PC-3 (cell line): Measurements from ENCODE around the gene OPRM1. TPM values are rescaled to one million over a fixed set of nuclear protein-coding genes. Genes with fewer than 3 reads are reported as not detected.
"Not testable (repeated sequence)": the region's sequence is repeated elsewhere in the genome, so short reads cannot be mapped to it uniquely, and the experiment has no call there.

Experiments
- ATAC-seq: fragments of 200-7000 bp; cut with Tn5 transposase; 2 replicates; pipeline ENCODE4 v1.9.1; 2020; ENCODE audit warnings: mild to moderate bottlenecking, moderate library complexity
- BruUV-seq: library from RNA; stranded (reverse); fragments of 400-500 nt; replicated peaks from 2 replicates; lab custom pipeline; 2021; lab: Mats Ljungman, UMichigan
- CTCF ChIA-PET: fragments of 300-600 bp; sonication (Branson Sonifier 250); formaldehyde crosslinking; loops from one replicate; lab custom pipeline; 2022; ENCODE audit warnings: antibody characterized with exemption; lab: Charles Lee
- POLR2A ChIA-PET: fragments of 300-600 bp; sonication (Branson Sonifier 250); formaldehyde crosslinking; loops from one replicate; lab custom pipeline; 2022; ENCODE audit warnings: antibody characterized with exemption; ENCODE audit not compliant: unreplicated experiment; lab: Charles Lee
- DNase-seq: peaks from one replicate; pipeline ENCODE4 v3.0.0-alpha.2; 2015
- H2AFZ ChIP-seq: fragments of 300-600 bp; sonication (generic); 2 replicates; pipeline ENCODE4 v1.6.0; 2016; ENCODE audit warnings: antibody characterized with exemption, low read length
- H3F3A ChIP-seq: fragments of 300-600 bp; sonication (generic); one replicate; pipeline ENCODE4 v1.6.0; 2017; ENCODE audit warnings: antibody characterized with exemption, low read length, control low read depth, mild to moderate bottlenecking; ENCODE audit not compliant: unreplicated experiment
- H3K27ac ChIP-seq: fragments of 300-600 bp; sonication (generic); 2 replicates; pipeline ENCODE4 v1.5.1; 2016; ENCODE audit warnings: mild to moderate bottlenecking, low read length
- H3K27me3 ChIP-seq: fragments of 300-600 bp; sonication (generic); 2 replicates; pipeline ENCODE4 v1.6.1; 2016; ENCODE audit warnings: low read length, mixed read lengths
- H3K36me3 ChIP-seq: fragments of 300-600 bp; sonication (generic); 2 replicates; pipeline ENCODE4 v1.6.1; 2016; ENCODE audit warnings: low read depth, mixed run types, low read length, mixed read lengths
- H3K4me1 ChIP-seq: fragments of 300-600 bp; sonication (generic); 2 replicates; pipeline ENCODE4 v1.5.1; 2016; ENCODE audit warnings: low read length; ENCODE audit not compliant: insufficient read depth
- H3K4me2 ChIP-seq: fragments of 300-600 bp; sonication (generic); 2 replicates; pipeline ENCODE4 v1.6.0; 2016; ENCODE audit warnings: low read length
- H3K4me3 ChIP-seq: fragments of 300-600 bp; sonication (generic); 2 replicates; pipeline ENCODE4 v1.5.1; 2016; ENCODE audit warnings: mild to moderate bottlenecking, low read length, mixed read lengths
- H3K79me2 ChIP-seq: fragments of 300-600 bp; sonication (generic); 2 replicates; pipeline ENCODE4 v1.6.1; 2017; ENCODE audit warnings: low read length, mixed read lengths
- H3K9ac ChIP-seq: fragments of 300-600 bp; sonication (generic); 2 replicates; pipeline ENCODE4 v1.6.0; 2016; ENCODE audit warnings: mild to moderate bottlenecking, low read length
- H3K9me2 ChIP-seq: fragments of 300-600 bp; sonication (generic); replicated peaks from 2 replicates; pipeline ENCODE4 v1.6.1; 2016; ENCODE audit warnings: mixed run types, low read length, mixed read lengths
- H3K9me3 ChIP-seq: fragments of 300-600 bp; sonication (generic); 2 replicates; pipeline ENCODE4 v1.6.1; 2016; ENCODE audit warnings: low read length, mixed read lengths
- H4K20me1 ChIP-seq: fragments of 300-600 bp; sonication (generic); 2 replicates; pipeline ENCODE4 v1.6.1; 2016; ENCODE audit warnings: low read length, mixed read lengths
- EZH2 ChIP-seq: fragments of 300-600 bp; sonication (generic); IDR thresholded peaks from one replicate; pipeline ENCODE4 v1.6.1; 2017; ENCODE audit warnings: antibody characterized with exemption, mild to moderate bottlenecking, low read length; ENCODE audit not compliant: unreplicated experiment
- EZH2phosphoT487 ChIP-seq: fragments of 300-600 bp; sonication (generic); IDR thresholded peaks from 2 replicates; pipeline ENCODE4 v1.6.1; 2018; ENCODE audit warnings: mild to moderate bottlenecking, antibody characterized with exemption, low read length, borderline replicate concordance
- intact Hi-C: fragments of 100-400 bp; cut with micrococcal nuclease; formaldehyde crosslinking; loops from 2 replicates; pipeline ENCODE4 v1.9.0; 2023
- total RNA-seq: library from RNA; depleted of rRNA; stranded (reverse); fragments of >200 nt; gene quantifications from 2 replicates; pipeline ENCODE4 v1.2.3, GENCODE V29; 2014
- TF ChIP-seq, protein P1 (sequence below): fragments of 300-600 bp; sonication (generic); conservative IDR thresholded peaks from 2 replicates; pipeline ENCODE4 v1.5.1; 2017; ENCODE audit warnings: antibody characterized with exemption, low read depth, mild to moderate bottlenecking, low read length

Gene OPRM1
- total RNA-seq, 1 experiment from 2014 or later, result not detected

DNA sequence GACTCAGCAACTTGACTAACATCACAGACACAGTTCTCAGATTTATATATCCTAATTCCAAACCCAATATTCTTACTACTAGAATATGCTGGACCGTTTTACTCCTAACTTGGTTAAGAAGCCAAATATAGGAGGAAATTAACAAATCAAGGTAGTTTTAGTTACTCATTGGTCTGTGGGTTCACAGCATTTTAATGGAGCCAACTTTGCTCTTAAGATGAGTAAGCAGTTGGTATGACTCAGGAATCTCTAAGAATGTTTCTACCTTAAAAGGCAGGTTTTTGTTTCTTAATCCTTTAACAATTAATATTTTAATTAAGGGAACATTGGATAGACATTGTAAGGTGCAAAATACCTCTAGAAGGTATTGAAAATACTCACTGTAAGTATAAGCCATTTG, 31.6 kb downstream of the OPRM1 start:
- POLR2A ChIA-PET, result no interaction called here
- intact Hi-C loops, result no loop called here
- H3K9me2 ChIP-seq, result no peaks in the 10 kb centered on the region

DNA sequence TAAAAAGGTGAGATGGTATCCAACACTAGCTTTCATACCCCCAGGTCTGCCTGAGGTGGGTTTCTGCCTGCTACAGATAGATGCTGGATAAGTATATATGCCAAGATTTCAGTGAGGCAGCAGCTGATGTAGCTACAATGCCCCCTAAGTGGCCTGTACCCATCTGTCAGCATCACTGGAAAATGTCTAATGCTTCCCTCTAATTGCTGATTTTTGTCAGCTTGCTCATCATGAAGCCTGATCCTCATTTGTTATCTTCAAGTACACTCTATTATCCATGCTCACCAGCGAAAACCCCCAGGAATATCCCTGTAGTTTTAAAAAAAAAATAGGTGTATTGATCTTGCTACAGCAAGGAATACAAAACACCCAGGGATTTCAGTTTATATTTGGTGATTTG, 32.2 kb downstream of the OPRM1 start:
- ChIA-PET CTCF (no interaction called here), POLR2A (no interaction called here)
- Histone ChIP-seq H3K4me1 (no peaks in the 10 kb centered on the region), H3K27me3 (no peaks in the 10 kb centered on the region), H3K4me2 (no peak overlapping the region), H3K27ac (no peak overlapping the region), H3K9ac (no peak overlapping the region), H3K36me3 (no peaks in the 10 kb centered on the region), H3K9me3 (no peaks in the 10 kb centered on the region), H3K79me2 (no peaks in the 10 kb centered on the region), H3K9me2 (no peaks in the 10 kb centered on the region), H3F3A (no peaks in the 10 kb centered on the region), H2AFZ (no peak overlapping the region), H4K20me1 (no peaks in the 10 kb centered on the region), H3K4me3 (no peak overlapping the region)
- intact Hi-C loops, result no loop called here
- no TSS peak for BruUV-seq
- TF ChIP-seq, protein P1, sequence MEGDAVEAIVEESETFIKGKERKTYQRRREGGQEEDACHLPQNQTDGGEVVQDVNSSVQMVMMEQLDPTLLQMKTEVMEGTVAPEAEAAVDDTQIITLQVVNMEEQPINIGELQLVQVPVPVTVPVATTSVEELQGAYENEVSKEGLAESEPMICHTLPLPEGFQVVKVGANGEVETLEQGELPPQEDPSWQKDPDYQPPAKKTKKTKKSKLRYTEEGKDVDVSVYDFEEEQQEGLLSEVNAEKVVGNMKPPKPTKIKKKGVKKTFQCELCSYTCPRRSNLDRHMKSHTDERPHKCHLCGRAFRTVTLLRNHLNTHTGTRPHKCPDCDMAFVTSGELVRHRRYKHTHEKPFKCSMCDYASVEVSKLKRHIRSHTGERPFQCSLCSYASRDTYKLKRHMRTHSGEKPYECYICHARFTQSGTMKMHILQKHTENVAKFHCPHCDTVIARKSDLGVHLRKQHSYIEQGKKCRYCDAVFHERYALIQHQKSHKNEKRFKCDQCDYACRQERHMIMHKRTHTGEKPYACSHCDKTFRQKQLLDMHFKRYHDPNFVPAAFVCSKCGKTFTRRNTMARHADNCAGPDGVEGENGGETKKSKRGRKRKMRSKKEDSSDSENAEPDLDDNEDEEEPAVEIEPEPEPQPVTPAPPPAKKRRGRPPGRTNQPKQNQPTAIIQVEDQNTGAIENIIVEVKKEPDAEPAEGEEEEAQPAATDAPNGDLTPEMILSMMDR, result no peak
- TF ChIP-seq EZH2 (no peak), EZH2phosphoT487 (no peak)
- DNase-seq (no peak), ATAC-seq (no peak)

More for the DNA sequence above, 31.6 kb downstream of the OPRM1 start:
- Histone ChIP-seq H4K20me1 (no peaks in the 10 kb centered on the region), H3K79me2 (no peaks in the 10 kb centered on the region), H3K27ac (no peak overlapping the region), H3K36me3 (no peaks in the 10 kb centered on the region), H2AFZ (no peak overlapping the region), H3F3A (no peaks in the 10 kb centered on the region), H3K9me3 (no peaks in the 10 kb centered on the region), H3K4me3 (no peak overlapping the region), H3K27me3 (no peaks in the 10 kb centered on the region), H3K4me1 (no peaks in the 10 kb centered on the region), H3K4me2 (no peak overlapping the region), H3K9ac (no peak overlapping the region)
- CTCF ChIA-PET, result no interaction called here
- DNase-seq (peak; percentile 20), ATAC-seq (no peak)
- TF ChIP-seq EZH2phosphoT487 (no peak), EZH2 (no peak)
- TF ChIP-seq, protein P1, result no peak
- no TSS peak for BruUV-seq

DNA sequence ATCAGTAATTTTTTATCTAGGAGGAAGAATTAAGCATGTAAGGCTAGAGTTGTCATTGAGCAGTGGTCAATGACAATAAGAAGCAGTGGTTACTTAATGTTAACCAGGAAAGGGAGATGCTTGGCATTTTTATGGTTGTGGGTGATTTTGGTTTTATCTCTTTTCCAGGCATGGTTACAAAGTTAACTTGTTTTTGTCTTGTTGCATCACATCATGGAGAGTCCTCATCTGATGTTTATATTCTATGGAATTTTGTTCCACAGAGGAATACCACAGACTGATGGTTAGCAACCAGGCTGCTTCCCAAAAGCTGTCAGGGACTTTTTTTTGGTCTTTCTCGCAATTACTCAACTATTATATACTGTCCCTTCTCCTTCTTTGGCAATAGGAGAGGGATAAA, 32.7 kb downstream of the OPRM1 start:
- BruUV-seq, result no TSS peak
- TF ChIP-seq, protein P1, result no peak
- TF ChIP-seq EZH2phosphoT487 (no peak), EZH2 (no peak)
- ATAC-seq (no peak), DNase-seq (no peak)
- H4K20me1 ChIP-seq, result no peaks in the 10 kb centered on the region
- H2AFZ ChIP-seq, result no peak overlapping the region
- H3F3A ChIP-seq, result no peaks in the 10 kb centered on the region
- H3K4me2 ChIP-seq, result no peak overlapping the region
- H3K4me1 ChIP-seq, result no peaks in the 10 kb centered on the region
- H3K36me3 ChIP-seq, result no peaks in the 10 kb centered on the region
- intact Hi-C loops, result no loop called here
- H3K9ac ChIP-seq, result no peak overlapping the region
- H3K4me3 ChIP-seq, result no peak overlapping the region
- POLR2A ChIA-PET, result no interaction called here
- no peak overlapping the region for H3K27ac ChIP-seq
- CTCF ChIA-PET, result no interaction called here
- no peaks in the 10 kb centered on the region for H3K79me2 ChIP-seq
- peaks cover 2% of the 10 kb centered on the region; the same call in 1 of the 2 replicates for H3K27me3 ChIP-seq
- no peaks in the 10 kb centered on the region for H3K9me3 ChIP-seq
- no peaks in the 10 kb centered on the region for H3K9me2 ChIP-seq

DNA sequence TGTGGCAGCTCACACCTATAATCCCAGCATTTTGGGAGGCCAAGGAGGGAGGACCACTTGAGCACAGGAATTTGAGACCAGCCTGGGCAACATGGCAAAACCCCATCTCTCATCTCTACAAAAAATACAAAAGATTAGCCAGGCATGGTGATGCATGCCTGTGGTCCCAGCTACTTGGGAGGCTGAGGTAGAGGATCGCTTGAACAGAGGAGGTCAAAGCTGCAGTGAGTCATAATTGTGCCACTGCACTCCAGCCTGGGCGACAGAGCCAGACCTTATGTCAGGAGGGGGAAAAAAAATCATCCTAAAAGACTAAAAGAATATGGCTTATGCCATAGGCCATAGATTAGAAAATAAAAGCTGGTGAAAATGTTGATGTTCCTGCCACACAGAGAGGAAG, 39.6 kb downstream of the OPRM1 start:
- DNase-seq, H3K9ac ChIP-seq, BruUV-seq, H3K27ac ChIP-seq, H3K36me3 ChIP-seq, intact Hi-C loops, POLR2A ChIA-PET, H3F3A ChIP-seq, H3K4me2 ChIP-seq, H4K20me1 ChIP-seq, H3K4me3 ChIP-seq, H3K9me3 ChIP-seq, H3K4me1 ChIP-seq, ATAC-seq, H3K79me2 ChIP-seq, CTCF ChIA-PET, H3K9me2 ChIP-seq, H2AFZ ChIP-seq: not testable (repeated sequence)
- H3K27me3 ChIP-seq, result peaks cover 18% of the 10 kb centered on the region; the same call in 1 of the 2 replicates
